ENCODE measurements around the gene ZNF311. TPM values are rescaled to one million over a fixed set of nuclear protein-coding genes. Genes with fewer than 3 reads are reported as not detected.
A peak's percentile ranks its signal among the peaks of the same experiment; 100 is the strongest.

The ZNF311 gene
- total and polyA plus RNA-seq, 2 of the 13 experiments (the other 11 are each of a cell fraction or from before 2014, with no cell fraction given) = not detected

GRCh38 chr6:28953039-28953584 is 52.0 kb downstream of the ZNF311 start (continued):
- TF ChIP-seq ZNF362 (CRISPR knock-in tag; IDR thresholded peaks at IDR 0.05; ENCODE audit: borderline replicate concordance) = 0 out of 2 replicates have a peak, but pooled peaks have one; percentile 27
- TF ChIP-seq ZFY (CRISPR knock-in tag; IDR thresholded peaks at IDR 0.05) = 0 out of 2 replicates have a peak, but pooled peaks have one; percentile 24
- TF ChIP-seq ZNF556 (CRISPR knock-in tag; IDR thresholded peaks at IDR 0.05; ENCODE audit: borderline replicate concordance) = peak; percentile 54; the same call in 1 of the 2 replicates
- TF ChIP-seq ZNF256 (CRISPR knock-in tag; conservative IDR thresholded peaks at IDR 0.05) = 0 out of 2 replicates have a peak, but pooled peaks have one; percentile 58
- 0 out of 2 replicates have a peak, but pooled peaks have one; percentile 58 for TF ChIP-seq ZNF691 (CRISPR knock-in tag; IDR thresholded peaks at IDR 0.05; ENCODE audit: borderline replicate concordance, low read depth)
- TF ChIP-seq ZNF34 (CRISPR knock-in tag; IDR thresholded peaks at IDR 0.05; ENCODE audit: borderline replicate concordance) = peak; percentile 56; the same call in 1 of the 2 replicates
- no peak for TF ChIP-seq DMTF1 (CRISPR knock-in tag; IDR thresholded peaks at IDR 0.05)
- TF ChIP-seq NR2F2 (IDR thresholded peaks at IDR 0.05; ENCODE audit: borderline replicate concordance, low read depth) = peak; percentile 53; the same call in 1 of the 2 replicates
- TF ChIP-seq KDM3A (CRISPR knock-in tag; IDR thresholded peaks at IDR 0.05; ENCODE audit: low read depth) = 0 out of 2 replicates have a peak, but pooled peaks have one; percentile 58
- TF ChIP-seq ZNF546 (CRISPR knock-in tag; conservative IDR thresholded peaks at IDR 0.05) = no peak
- TF ChIP-seq MIER2 (CRISPR knock-in tag; IDR thresholded peaks at IDR 0.05) = no peak; the same call in 1 of the 2 replicates
- no peak for TF ChIP-seq SYNCRIP (IDR thresholded peaks at IDR 0.05; ENCODE audit: insufficient read depth, low read depth, low read length)
- 0 out of 2 replicates have a peak, but pooled peaks have one; percentile 57 for TF ChIP-seq ZMYM2 (CRISPR knock-in tag; IDR thresholded peaks at IDR 0.05)
- no peak for TF ChIP-seq ASH2L (IDR thresholded peaks at IDR 0.05; ENCODE audit: insufficient read length, low read depth, low read length)
- TF ChIP-seq TFDP2 (CRISPR knock-in tag; IDR thresholded peaks at IDR 0.05) = no peak
- TF ChIP-seq ISL2 (CRISPR knock-in tag; IDR thresholded peaks at IDR 0.05) = peak; percentile 60
- TF ChIP-seq SSRP1 (CRISPR knock-in tag; IDR thresholded peaks at IDR 0.05) = peak; percentile 99
- TF ChIP-seq DMAP1 (CRISPR knock-in tag; IDR thresholded peaks at IDR 0.05) = 0 out of 2 replicates have a peak, but pooled peaks have one; percentile 6
- TF ChIP-seq IKZF4 (CRISPR knock-in tag; IDR thresholded peaks at IDR 0.05; ENCODE audit: borderline replicate concordance, low read depth, not compliant biosample characterization) = no peak
- no peak for TF ChIP-seq JDP2 (CRISPR knock-in tag; IDR thresholded peaks at IDR 0.05; ENCODE audit: borderline replicate concordance)
- peak; percentile 66 for TF ChIP-seq PPARG (CRISPR knock-in tag; conservative IDR thresholded peaks at IDR 0.05)
- 0 out of 2 replicates have a peak, but pooled peaks have one; percentile 48 for TF ChIP-seq ZNF720 (CRISPR knock-in tag; IDR thresholded peaks at IDR 0.05)
- TF ChIP-seq HMG20A (CRISPR knock-in tag; IDR thresholded peaks at IDR 0.05; ENCODE audit: borderline replicate concordance) = 0 out of 2 replicates have a peak, but pooled peaks have one; percentile 36
